Keratinocyte (primary cell): Measurements from ENCODE around the gene MND1.

ENCODE experiments used
- CTCF ChIP-seq, 3 experiments: IDR thresholded peaks in 1 of 3; conservative IDR thresholded peaks in 1 of 3; optimal IDR thresholded peaks in 1 of 3; 2 replicates in 2 of 3; 3 replicates in 1 of 3; pipeline versions ENCODE3 to v1.5.1; 2011; ENCODE audit warnings: low read length in 3 of 3, mild to moderate bottlenecking in 3 of 3, moderate library complexity in 2 of 3, control low read depth in 1 of 3, inconsistent platforms in 1 of 3; ENCODE audit not compliant: insufficient read depth in 2 of 3; ENCODE audit errors: extremely low read depth in 1 of 3
- EZH2 ChIP-seq: IDR thresholded peaks from one replicate; pipeline ENCODE4 v1.6.1; 2012; ENCODE audit warnings: inconsistent platforms, mild to moderate bottlenecking, low read length, moderate library complexity

- TF ChIP-seq CTCF (optimal IDR thresholded peaks at IDR 0.05 in 1 of 3, IDR thresholded peaks at IDR 0.05 in 1 of 3, conservative IDR thresholded peaks at IDR 0.05 in 1 of 3; ENCODE audit: extremely low read depth in 1 of 3, insufficient read depth in 2 of 3, low read length in 3 of 3), result no peak
- no peak for TF ChIP-seq EZH2
These were observed 20.4 kb upstream of the MND1 start for GRCh38 chr4:153324046-153324445.
